HG02943 (cell line): ENCODE results near the gene DMRT2.

Source experiments
- ATAC-seq: cut with Tn5 transposase; IDR thresholded peaks from one replicate; pipeline ENCODE4 v1.9.1; 2021; ENCODE audit warnings: mild to moderate bottlenecking, low read depth, moderate library complexity; ENCODE audit not compliant: unreplicated experiment

DMRT2 gene

DNA sequence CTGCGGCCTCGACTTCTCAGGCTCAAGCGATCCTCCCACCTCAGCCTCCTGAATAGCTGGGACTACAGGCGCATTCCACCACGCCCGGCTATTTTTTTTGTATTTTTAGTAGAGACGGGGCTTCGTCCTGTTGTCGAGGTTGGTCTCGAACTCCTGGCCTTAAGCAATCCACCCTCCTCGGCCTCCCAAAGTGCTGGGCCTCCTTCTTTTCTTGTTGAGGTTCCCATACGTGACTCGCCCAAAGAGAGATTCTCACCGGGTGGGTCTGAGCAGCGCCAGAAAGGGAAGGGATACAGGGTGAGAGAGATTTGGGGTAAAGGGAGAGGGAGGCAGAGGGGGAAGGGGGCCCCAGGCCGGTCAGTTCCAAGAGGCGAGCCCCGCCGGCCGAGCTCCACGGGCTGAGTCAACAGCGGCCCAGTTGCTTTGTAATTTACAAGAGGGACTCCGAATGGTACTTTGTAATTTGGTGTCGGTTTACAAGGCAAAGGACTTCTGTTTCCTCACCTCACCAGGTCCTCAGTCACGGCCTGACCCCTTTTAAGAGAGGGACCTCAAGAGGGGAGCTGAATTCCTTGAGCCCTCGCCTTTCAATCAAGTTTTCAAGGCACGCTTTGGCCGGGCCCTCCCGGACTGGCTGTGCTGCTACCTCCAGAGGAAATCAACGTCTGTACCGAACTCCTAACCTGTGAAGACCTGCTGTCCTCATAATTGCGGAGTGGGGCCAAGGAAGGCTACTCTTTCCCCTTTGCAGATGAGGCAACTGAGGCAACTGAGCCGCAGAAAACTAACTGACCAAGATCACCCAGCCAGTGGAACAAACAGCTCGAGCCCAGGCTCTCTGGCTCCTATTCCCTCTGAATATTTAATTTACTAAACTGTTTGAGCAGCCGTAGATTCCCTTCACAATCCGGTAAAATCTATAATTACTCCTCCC is 3.3 kb upstream of the DMRT2 start:
- no peak for ATAC-seq

DNA sequence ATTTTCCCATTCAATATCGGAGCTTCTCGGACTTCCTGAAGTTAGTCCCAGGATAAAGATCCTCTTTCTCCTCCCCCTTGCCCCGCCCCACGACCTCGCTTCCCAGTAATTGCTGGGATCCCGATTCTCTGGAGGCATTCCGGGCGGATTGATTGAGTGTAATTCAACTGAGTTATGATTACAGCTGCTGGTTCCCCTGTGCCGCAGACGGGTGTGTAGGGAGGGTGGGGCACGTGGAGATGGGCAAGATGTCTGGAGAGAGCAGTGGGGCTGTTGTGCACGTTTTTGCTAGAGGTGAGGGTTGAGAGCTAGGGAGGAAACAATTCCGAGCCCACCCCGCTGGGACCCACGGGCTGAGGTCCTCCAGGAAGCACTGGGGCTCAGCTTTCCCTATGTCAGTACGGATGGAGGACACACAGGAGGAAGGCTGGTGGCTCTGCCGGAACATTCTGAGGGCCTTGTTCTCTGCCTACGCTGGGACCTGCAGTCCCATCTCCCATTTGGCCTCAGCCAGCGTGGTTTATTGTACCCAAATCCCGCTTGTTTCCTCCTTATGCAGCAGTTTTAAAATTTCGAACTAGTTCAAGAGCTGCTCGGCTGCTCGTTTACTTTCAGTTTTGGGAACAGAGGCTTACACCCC is 2.4 kb upstream of the DMRT2 start:
- no peak for ATAC-seq

DNA sequence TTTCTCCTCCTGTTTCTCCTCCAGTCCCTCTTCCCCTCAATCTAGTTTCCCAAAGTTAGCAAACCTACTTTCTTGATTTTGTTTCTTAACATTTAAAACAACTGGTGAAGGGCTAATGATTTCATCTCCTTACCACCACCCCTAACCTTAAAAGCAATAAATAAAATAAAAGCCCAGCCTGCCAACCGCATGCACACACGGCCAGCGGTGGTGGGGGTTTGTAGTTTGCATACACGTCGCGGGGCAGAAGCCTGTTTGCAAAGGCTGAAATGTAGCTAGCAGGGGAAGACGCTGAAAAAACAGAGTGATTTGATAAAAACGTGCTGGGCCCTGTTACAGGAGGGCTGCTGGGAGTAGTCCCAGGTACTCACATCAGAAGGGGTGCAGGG is 1.9 kb upstream of the DMRT2 start:
- no peak for ATAC-seq

DNA sequence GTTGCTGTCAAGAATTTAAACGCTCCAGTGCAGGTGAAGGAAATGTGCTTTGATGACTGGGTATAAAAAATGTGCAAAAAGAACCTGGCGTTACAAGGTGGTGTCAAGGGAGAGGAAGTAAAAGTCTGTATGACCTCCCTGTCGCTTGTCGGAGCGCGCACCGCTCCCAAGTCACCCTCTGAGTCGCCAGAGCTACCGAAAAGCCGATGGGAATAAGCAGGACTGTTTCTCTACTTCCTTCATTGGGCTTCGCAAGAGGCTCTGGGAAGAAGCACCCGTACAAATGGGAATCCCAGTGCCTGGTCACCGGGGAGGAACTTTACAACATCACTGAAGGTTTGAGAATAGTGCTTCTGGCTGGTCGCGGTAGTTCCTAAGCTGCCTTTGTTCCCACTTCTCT is 1.3 kb upstream of the DMRT2 start:
- ATAC-seq, result no peak

DNA sequence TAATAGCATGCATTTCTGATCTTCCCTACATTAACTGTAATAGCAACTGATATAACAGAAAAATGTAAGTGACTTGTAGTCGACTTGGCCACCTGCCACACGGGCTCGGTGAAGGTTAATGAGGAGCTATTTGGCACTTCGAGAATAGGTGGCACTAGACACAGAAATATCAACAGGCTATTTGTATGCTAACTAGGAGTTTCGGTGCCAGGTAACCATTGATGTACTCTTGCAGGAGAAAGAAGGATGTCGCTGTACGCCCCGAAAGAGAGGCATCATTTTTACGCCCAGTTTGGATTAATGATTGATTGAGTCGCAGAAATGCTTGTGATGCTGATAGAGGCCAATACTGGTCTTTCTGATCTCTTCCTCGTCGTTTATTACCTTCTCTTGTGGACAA is 516 bp upstream of the DMRT2 start:
- ATAC-seq, result no peak

DNA sequence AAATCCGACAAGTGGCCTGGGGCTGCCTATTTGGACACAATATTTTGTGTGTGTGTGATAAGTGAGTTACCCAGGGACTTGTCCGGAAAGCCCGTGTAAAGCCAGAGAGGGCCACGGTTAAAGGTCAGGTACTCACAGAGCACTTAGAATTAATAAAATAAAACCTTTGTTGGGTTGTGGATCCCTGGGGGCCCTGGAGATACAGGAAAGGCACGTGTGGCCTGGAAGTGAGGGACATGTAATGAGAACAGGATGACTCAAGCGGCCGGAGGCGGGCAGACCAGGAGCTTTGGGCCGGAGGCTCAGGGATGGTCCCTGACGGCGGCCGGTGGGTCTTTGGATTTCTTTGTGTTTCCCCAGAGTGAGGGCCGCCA is 1.0 kb downstream of the DMRT2 start:
- ATAC-seq, result no peak

DNA sequence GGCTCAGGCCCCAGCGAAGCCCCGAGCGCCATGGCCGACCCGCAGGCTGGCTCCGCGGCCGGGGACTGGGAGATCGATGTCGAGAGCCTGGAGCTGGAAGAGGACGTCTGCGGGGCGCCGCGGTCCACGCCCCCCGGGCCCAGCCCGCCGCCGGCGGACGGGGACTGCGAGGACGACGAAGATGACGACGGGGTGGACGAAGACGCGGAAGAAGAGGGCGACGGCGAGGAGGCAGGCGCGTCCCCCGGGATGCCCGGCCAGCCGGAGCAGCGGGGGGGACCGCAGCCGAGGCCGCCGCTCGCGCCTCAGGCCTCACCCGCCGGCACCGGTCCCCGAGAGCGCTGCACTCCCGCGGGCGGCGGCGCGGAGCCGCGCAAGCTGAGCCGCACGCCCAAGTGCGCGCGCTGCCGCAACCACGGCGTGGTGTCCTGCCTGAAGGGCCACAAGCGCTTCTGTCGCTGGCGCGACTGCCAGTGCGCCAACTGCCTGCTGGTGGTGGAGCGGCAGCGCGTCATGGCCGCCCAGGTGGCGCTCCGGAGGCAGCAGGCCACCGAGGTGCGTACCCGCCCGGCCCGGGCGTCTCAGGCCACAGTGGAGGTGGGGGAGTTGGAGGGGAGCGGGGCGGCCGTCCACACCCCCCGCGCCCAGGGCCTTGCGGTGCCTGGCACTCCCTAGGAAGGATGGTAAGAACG is 1.6 kb downstream of the DMRT2 start:
- ATAC-seq, result no peak

DNA sequence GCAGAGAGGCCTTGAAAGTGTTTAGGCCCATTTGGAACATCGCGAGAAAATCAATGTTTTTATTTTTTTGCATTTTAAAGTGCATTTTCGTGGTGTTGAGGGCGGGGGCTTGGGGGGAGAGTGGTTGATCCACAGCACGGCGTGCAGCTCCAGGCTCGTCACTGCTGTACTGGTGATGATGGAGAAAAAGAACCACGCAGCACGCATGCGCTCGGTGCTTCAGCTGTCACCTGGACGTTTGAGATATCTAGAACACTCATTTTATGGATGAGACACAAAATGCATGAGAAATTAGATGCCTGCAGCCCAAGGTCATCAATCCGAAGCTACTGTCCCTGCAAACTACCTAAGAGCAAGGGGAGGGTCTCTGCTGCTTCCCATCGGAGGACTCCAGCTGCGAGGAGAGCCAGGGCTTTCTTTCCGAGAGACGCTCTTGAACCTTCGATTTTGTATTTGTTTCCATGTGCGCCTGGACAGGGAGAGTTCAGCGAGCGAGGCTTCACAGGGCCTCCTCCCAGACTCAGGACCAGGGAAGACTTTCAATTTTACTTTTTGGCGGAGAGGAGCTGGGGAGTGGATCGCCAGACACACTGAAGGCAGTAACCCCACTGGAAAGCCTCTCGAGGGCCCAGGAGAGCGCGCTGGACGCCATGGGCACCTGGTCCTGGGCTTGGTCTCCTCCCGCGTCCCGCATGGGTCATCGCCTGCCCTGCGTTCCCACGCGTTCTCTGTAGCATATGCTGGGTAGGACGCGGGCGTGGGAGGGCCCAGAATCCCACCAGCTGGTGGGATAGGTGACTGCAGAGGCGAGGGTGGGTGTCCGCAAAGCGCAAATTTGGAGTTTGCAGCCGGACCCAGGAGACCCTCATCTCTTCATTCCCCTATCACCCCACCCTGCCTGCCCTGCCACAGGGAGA is 2.5 kb downstream of the DMRT2 start:
- no peak for ATAC-seq

DNA sequence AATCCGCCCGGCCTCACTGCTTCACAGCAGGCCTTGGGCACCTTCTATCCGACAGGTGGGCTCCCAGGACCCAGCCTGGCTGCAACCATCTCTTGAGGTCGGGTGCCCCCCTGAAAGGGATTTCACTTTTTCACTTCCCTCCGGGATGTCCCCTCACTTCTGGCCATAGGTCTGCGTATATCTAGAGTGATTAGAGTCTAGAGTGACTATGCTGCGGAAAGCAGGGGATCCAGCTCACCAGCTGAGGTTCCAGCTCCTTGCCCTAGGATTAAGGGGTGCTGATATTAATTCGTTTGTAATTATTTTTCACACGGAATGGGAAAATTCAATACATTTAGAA is 3.1 kb downstream of the DMRT2 start:
- ATAC-seq, result no peak

DNA sequence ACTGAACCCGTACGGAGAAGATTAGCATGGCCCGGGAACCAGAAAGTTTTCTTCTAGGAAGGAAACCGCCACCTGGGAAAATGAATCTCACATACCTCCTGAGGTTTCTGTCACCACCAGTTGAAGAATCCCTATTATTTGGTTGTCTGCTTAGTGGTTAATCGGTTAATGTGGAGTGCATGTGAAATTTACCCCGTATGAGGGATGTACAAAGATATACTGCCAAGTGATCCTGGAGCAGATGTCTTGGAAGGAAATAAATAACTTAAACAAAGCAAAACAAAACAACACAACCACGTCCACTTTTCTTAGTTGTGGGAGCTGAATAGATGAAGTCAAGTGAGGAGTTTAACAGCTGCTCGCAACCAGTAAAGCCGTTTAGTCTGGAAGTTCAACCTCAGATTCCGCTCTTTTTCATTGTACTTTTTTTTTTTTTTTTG is 3.8 kb downstream of the DMRT2 start:
- ATAC-seq, result no peak

DNA sequence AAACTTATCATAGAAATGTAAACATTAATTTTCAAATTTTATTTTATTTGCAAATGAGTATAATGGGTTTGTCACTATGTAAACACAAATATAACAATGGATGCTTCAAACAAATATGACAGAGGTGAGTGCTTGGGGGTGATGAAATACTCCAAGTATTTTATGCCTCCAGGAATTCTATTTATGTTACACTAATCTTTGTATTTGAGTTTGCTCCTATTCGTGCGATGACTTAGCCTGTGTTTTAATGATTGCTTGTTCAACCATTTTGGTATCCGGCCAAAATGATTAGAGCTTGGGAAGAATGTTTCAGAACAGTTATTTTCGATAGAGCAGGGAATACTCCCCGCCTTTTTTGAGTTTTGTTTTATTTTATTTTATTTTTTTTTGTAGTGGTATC is 5.0 kb downstream of the DMRT2 start:
- no peak for ATAC-seq

DNA sequence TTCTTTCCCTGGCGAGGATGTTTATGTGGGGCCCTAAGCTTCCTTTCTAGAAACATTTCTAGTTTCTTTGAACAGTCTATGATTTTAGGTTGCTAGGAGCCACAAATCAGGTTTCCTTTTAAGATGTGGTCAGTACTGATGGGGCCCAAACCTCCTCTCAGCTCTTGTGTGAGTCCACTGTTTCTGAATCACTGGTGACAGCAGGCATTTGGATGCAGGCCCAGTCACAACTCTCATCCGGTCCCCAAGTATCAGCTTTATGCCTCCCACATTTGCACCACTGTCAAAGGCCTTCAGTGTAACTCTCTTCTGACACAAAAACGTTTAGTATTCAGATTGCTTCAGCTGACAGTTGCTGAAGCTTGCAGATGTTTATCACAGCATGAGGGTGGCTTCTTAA is 7.8 kb downstream of the DMRT2 start:
- ATAC-seq, result no peak

DNA sequence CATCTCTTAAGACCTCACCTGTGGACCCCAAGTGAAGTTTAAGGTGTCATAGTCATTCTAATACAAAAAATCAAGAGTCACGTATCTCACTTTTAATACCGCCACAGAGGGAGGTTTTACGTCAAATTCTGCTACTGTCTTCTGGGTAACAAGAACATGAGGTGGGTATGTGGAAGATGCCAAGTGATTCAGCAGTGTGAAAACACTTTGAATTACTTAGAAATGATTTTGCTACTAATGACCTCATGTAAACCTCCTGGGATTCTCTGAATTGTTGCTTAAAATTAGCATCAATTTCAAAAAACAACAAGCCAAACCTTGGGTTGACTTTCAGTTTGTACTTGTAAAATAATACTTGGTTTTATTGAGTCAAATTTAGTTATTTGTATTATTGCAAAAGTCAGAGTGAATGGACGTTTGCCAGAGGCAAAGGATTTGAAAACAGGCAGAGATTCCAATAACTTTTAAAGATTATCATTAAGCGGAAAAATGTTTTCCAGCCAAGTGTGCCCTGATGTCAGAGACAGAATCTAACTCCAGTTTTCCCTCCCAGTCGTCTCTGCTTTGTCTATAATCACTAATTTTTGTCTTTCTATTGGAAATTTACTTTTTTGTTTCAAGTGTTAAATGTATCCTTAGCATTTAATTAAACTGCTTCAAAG is 8.8 kb downstream of the DMRT2 start:
- ATAC-seq, result no peak

DNA sequence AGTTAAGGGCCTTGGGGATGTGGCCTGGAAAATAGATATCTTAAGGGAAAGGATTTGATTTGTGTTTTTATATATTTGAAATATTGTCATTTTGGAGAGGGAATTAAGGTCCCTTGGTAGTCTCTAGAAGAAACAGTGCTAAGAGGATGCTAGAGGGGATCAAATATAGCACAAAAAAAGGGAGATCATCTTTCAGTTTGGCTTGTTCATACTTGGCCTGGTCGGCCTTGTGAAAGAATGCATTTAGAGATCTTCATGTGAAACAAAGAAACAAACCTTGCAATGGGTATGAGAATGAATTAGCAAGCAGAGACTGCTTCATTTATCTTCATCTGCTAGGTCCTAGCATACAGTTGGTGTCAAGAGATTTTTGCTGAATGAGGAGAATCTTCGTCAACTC is 15.0 kb downstream of the DMRT2 start:
- ATAC-seq, result no peak

DNA sequence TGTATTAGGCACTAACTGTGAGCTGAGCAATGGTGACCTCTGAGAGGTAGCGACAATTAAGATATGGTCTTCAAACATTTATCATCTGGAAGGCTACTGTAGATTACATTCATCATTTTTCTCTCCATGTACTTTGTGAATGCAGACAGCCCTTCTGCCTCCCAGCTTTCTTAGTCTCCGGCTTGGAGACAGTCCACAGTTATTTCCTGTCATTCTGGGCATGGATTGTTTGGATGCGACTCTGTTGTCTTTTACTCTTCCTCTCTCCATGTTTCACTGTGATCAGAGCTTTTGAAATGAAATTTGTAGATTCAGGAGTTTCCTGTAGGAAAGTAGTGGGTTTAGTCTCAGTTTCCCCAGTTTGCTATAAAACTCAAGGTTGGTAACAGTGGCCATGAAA is 20.5 kb downstream of the DMRT2 start:
- ATAC-seq, result no peak

DNA sequence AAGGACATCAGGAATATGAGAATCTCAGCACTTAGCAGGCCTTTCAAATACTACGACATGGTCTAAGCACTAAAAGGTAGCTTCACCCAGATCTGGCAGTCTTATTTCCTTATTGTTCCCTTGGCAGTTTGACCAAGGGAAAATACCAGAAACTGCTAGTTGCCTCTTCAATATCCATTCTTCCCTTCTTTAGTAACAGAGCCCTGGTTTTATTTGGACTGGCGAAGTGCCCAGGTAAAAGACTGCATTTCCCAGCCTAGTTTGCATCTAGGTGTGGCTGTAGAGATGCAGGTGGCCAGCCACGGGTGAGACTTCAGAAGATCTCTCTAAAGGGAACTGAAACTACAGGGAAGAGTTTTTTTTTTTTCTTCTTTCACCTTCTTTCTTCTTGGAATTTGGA is 21.6 kb downstream of the DMRT2 start:
- no peak for ATAC-seq

DNA sequence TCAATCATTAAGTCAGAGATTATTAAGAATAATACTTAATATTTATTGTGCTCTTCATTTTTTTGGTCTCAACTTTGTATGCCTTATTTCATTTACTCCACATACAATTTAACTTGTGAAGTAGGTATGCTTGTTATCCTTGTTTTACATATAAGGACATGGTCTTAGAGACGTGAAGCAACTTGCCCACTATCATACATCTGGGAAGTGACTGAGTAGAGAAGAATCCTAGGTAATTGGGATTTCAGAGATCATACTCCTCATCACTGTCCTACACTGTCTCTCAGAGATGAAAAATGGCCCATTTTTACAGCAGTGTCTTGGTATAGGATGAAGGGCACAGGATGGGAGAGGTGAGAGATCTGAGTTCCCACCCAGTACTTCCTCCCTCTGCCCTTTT is 23.3 kb downstream of the DMRT2 start:
- ATAC-seq, result no peak

DNA sequence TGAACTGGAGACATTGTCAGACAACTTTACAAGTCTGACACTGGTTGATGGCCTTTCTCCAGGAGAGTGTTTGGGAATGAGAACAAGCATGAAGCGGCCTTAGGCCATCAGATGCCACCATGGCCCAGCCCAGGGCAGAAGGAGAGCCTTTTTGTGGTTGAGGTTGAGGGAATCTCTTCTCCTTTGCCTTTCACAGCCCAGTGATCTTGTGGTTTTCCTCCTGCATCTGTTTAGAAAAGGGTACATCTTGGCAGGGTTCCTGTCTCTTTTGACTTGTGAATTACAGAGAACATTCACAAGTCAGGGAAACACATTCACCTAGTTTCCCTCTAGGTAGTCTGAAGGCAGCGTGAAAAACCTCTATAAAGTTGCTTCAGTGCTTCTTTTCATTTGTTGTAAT is 27.5 kb downstream of the DMRT2 start:
- no peak for ATAC-seq

DNA sequence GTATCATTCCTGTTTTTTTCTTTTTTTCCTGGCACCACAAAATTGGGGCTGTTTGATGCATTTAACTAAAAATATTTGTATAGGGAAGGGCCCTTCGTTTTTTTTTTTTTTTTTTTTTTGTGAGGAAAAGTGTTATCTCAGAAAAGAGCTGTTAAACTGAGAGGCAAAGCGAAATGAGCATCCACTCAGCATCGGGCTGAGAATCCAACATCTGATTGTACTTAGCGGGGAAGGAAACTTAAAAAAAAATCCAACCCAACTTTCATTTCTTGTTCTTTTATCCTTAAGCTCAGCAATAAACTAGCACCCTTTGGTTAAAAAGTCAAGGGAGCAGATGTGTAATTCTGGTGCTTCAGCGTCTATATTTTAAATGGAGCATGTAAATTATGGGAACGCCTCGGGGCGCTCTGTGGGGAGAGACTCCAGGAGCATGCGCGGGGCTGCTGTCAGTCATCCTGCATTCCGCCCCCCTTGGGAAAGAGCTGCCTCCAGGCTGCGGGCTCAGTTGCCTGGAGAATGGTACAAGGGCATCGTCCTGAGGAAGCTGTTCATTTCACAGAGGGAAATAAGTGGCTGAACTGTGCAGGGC is 33.3 kb downstream of the DMRT2 start:
- no peak for ATAC-seq

DNA sequence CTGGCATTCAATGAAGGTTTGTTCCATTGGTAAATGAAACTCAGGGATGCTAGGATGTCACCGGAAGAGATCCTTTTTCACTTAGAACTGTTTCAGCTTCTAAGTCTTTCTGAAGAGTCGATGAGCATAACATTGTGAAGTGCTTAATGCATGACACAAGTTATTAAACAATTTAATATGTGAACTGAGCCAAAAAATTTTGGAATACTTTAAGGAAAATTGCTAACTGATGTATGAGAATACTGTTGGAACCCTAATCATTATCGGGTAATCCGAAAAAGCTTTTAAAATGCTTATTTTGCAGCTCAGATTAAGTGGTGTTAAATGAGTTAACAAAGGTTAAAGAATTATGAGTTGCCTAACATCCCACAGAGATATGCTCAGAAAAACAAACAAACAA is 34.9 kb downstream of the DMRT2 start:
- no peak for ATAC-seq
